Liver (tissue), 9 donors: ENCODE measurements around the gene ATF7. TPM values are rescaled to one million over a fixed set of nuclear protein-coding genes. Genes with fewer than 3 reads are reported as not detected.

Experiments
- DNase-seq: peaks from one replicate; pipeline ENCODE4 v3.0.0-alpha.2; 2017; ENCODE audit warnings: low spot score
- H3K27ac ChIP-seq, 2 donors: one replicate each; pipeline ENCODE4 v1.7.0; 2013; ENCODE audit warnings: inconsistent platforms in 2 of 2, low read length in 2 of 2, control low read depth in 1 of 2, low read depth in 1 of 2, mild to moderate bottlenecking in 1 of 2
- H3K27me3 ChIP-seq, 4 donors: one replicate each; pipeline versions ENCODE4 v1.6.1 to v1.7.0; 2013; ENCODE audit warnings: low read length in 3 of 4, inconsistent platforms in 1 of 4, mild to moderate bottlenecking in 1 of 4, moderate library complexity in 1 of 4; ENCODE audit not compliant: control insufficient read depth in 4 of 4, insufficient read depth in 4 of 4
- H3K36me3 ChIP-seq, 4 donors: one replicate each; pipeline versions ENCODE4 v1.6.1 to v1.7.0; 2013; ENCODE audit warnings: low read length in 3 of 4, mild to moderate bottlenecking in 3 of 4, low read depth in 1 of 4, moderate library complexity in 1 of 4; ENCODE audit not compliant: control insufficient read depth in 4 of 4, insufficient read depth in 3 of 4
- H3K4me1 ChIP-seq, 4 donors: one replicate each; pipeline versions ENCODE4 v1.6.1 to v1.7.0; 2013; ENCODE audit warnings: low read length in 3 of 4, mild to moderate bottlenecking in 3 of 4, moderate library complexity in 1 of 4; ENCODE audit not compliant: control insufficient read depth in 4 of 4, insufficient read depth in 4 of 4
- H3K4me3 ChIP-seq, 3 donors: one replicate each; pipeline versions ENCODE4 v1.6.1 to v1.7.0; 2013; ENCODE audit warnings: low read length in 3 of 3, control low read depth in 1 of 3, low read depth in 1 of 3, mild to moderate bottlenecking in 1 of 3
- H3K9ac ChIP-seq, 2 donors: one replicate each; pipeline ENCODE4 v1.7.0; 2013; ENCODE audit warnings: low read length in 2 of 2, mild to moderate bottlenecking in 2 of 2, moderate library complexity in 2 of 2, control low read depth in 1 of 2, low read depth in 1 of 2
- H3K9me3 ChIP-seq, 4 donors: one replicate each; pipeline versions ENCODE4 v1.6.1 to v1.7.0; 2013; ENCODE audit warnings: low read length in 3 of 4; ENCODE audit not compliant: control insufficient read depth in 4 of 4
- EGR1 ChIP-seq, 2 donors: IDR thresholded peaks; 2 replicates each; pipeline ENCODE4 v1.6.1; 2016 to 2018; ENCODE audit warnings: antibody characterized with exemption in 2 of 2, low read depth in 2 of 2
- HNF4A ChIP-seq, 2 donors: conservative IDR thresholded peaks; 2 replicates each; pipeline ENCODE4 v1.6.1; 2016; ENCODE audit warnings: antibody characterized with exemption in 2 of 2, mild to moderate bottlenecking in 2 of 2
- HNF4G ChIP-seq: IDR thresholded peaks from 2 replicates; pipeline ENCODE4 v1.6.1; 2016; ENCODE audit warnings: antibody characterized with exemption
- JUND ChIP-seq, 2 donors: IDR thresholded peaks; 2 replicates each; pipeline ENCODE4 v1.6.1; 2016; ENCODE audit warnings: antibody characterized with exemption in 2 of 2
- RXRA ChIP-seq, 2 donors: IDR thresholded peaks; 2 replicates each; pipeline ENCODE4 v1.6.1; 2017 to 2018; ENCODE audit warnings: antibody characterized with exemption in 2 of 2, mild to moderate bottlenecking in 1 of 2
- SP1 ChIP-seq: IDR thresholded peaks from 2 replicates; pipeline ENCODE4 v1.6.1; 2018; ENCODE audit warnings: antibody characterized with exemption, mild to moderate bottlenecking
- TAF1 ChIP-seq: conservative IDR thresholded peaks from 2 replicates; pipeline ENCODE4 v1.6.1; 2016; ENCODE audit warnings: antibody characterized with exemption, mild to moderate bottlenecking
- YY1 ChIP-seq: IDR thresholded peaks from 2 replicates; pipeline ENCODE4 v1.6.1; 2016; ENCODE audit warnings: antibody characterized with exemption, mild to moderate bottlenecking
- WGBS: extraction: QIAGEN DNeasy Blood & Tissue Kit; methylation state at CpG from one replicate; pipeline ENCODE4 v1.1.7; 2013; 5-methylcytosine and 5-hydroxymethylcytosine counted together
- polyA plus RNA-seq, 2 donors: library from polyadenylated mRNA; stranded (reverse) in 1 of 2; unstranded in 1 of 2; fragments of 200-250 nt in 1 of 2; fragments of >200 nt in 1 of 2; fragmentation: Nextera tagmentation in 1 of 2; extraction: Ambion mirVana in 1 of 2; gene quantifications; one replicate each; pipeline versions ENCODE4 v1.2.1 to v1.2.3, GENCODE V29; 2013 to 2015
- total RNA-seq, 2 donors: library from RNA; depleted of rRNA; stranded (reverse); fragments of >200 nt; gene quantifications; one replicate each; pipeline ENCODE4 v1.2.3, GENCODE V29; 2014
- TF ChIP-seq, protein P1 (sequence below): fragments of 150-350 bp; IDR thresholded peaks from 2 replicates; pipeline ENCODE4 v1.5.1; 2017; ENCODE audit warnings: improper control_type of control experiment, low read depth, low read length; ENCODE audit not compliant: missing input control
- TF ChIP-seq, protein P2 (sequence below): IDR thresholded peaks from 2 replicates; pipeline ENCODE4 v1.6.1; 2016; ENCODE audit warnings: antibody characterized with exemption
- TF ChIP-seq, protein P3 (sequence below): IDR thresholded peaks from 2 replicates; pipeline ENCODE4 v1.6.1; 2016; ENCODE audit warnings: antibody characterized with exemption
- donor health status: healthy.
- donor health status: healthy.
- donor health status: healthy.
- donor health status: healthy.
- donor health status: healthy.

ATF7 gene
- total and polyA plus RNA-seq, 4 donors, result 5.3 to 14.5 (median 9.9) TPM

DNA sequence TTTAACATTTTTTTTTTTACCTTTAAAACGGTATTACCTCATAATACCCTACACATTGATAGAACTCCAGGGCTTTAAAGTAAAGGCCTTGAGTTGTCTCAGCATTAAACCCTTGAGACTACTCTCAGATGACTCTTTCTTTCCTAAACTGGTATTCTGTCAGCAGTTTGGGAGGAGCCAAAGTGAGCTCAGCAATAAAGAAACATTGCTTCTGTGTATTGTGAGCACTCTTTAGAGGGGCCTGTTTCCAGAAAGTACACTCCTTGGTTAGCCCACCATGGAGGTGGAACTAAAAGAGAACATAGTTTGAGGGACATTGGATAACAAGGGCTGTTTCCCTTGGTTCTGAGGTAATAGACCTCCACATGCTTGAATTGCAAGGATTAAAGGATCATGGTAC lies 147.3 kb downstream of the ATF7 start (continued):
- TF ChIP-seq HNF4G, result no peak

DNA sequence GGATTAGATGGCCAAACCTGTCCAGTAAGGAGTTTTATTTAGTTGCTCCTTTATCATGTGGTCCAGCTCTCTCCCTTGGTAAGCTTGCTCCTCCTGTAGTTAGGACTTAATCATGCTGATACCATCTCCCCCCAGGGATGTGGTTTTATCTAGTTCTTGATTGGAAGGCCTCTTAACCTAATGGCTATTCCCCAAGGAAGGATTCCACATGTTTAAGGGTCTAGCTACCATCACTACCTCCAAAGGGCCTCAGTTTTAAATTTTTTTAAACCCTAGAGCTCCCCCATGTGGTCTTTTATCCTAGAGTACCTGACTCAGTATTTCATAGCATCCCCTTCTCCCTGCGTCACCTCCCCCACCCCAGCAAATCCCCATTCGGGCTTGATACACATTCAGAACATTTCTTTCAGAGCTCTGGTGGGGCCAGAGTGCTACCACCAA lies 149.4 kb downstream of the ATF7 start:
- Histone ChIP-seq H3K4me1 (peaks cover 0 to 2% (median 0%) of the 10 kb centered on the region in 4 donors), H3K9ac (no peak overlapping the region), H3K4me3 (no peak overlapping the region), H3K36me3 (peaks cover 14 to 83% (median 75%) of the 10 kb centered on the region in 4 donors), H3K27me3 (no peaks in the 10 kb centered on the region), H3K9me3 (no peaks in the 10 kb centered on the region), H3K27ac (no peak overlapping the region)
- no peak for DNase-seq
- 73% methylated on average over 2 of the region's 2 CpGs for WGBS
- TF ChIP-seq, protein P1, sequence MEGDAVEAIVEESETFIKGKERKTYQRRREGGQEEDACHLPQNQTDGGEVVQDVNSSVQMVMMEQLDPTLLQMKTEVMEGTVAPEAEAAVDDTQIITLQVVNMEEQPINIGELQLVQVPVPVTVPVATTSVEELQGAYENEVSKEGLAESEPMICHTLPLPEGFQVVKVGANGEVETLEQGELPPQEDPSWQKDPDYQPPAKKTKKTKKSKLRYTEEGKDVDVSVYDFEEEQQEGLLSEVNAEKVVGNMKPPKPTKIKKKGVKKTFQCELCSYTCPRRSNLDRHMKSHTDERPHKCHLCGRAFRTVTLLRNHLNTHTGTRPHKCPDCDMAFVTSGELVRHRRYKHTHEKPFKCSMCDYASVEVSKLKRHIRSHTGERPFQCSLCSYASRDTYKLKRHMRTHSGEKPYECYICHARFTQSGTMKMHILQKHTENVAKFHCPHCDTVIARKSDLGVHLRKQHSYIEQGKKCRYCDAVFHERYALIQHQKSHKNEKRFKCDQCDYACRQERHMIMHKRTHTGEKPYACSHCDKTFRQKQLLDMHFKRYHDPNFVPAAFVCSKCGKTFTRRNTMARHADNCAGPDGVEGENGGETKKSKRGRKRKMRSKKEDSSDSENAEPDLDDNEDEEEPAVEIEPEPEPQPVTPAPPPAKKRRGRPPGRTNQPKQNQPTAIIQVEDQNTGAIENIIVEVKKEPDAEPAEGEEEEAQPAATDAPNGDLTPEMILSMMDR, result peak; percentile 4
- TF ChIP-seq HNF4G, result no peak

DNA sequence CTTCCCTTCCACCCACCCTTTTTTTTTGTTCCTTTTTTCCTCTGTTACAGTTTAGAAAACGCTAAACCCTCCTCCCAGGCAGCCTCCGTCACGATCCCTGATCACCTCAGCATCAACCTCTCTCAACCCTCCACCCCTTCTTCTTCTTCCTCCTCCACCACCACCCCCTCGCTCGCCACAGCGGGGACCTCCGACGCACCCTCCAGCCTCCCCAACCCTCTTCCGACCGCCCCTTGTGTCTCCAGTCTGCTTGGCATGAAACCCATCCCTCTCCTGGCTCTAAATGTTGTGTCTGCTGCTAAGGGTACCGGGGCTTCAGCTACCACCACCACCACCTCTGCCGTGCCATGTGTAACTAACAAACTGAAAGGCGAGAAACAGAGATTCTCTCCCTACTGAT lies 151.4 kb downstream of the ATF7 start:
- Histone ChIP-seq H3K27ac (no peak overlapping the region), H3K4me1 (peaks cover 0 to 2% (median 0%) of the 10 kb centered on the region in 4 donors), H3K27me3 (no peaks in the 10 kb centered on the region), H3K36me3 (peaks cover 12 to 91% (median 78%) of the 10 kb centered on the region in 4 donors), H3K9me3 (no peaks in the 10 kb centered on the region), H3K9ac (no peak overlapping the region), H3K4me3 (no peak overlapping the region)
- TF ChIP-seq RXRA (IDR thresholded peaks at IDR 0.05) (no peak), SP1 (no peak)
- TF ChIP-seq, protein P1, result no peak
- DNase-seq, result no peak
- 81% methylated on average over 13 of the region's 13 CpGs for WGBS

DNA sequence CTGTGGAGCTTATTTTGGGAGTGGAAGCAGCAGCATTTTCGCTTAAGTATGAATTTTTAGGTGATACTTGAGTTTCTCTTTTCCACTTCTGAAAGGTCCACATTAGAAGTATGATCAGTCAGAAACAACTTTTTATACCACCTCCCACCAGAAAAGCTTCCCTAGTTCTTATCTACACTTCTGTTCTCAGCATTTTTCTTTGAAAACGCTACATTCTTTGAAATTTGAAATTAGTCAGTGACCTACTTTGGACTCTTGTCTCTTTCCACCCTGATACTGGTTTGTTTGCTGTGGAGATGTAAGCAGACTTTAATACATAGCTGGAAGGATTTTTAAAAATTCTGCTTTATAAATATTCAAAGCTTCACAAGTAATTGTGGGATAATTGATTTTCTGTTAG lies 152.1 kb downstream of the ATF7 start:
- 75% methylated on average over 2 of the region's 2 CpGs for WGBS
- Histone ChIP-seq H3K4me1 (peaks cover 0 to 2% (median 0%) of the 10 kb centered on the region in 4 donors), H3K9ac (no peak overlapping the region)

More for the DNA sequence above, 152.1 kb downstream of the ATF7 start:
- H3K36me3 ChIP-seq, result peaks cover 12 to 91% (median 78%) of the 10 kb centered on the region in 4 donors
- H3K9me3 ChIP-seq, result no peaks in the 10 kb centered on the region
- no peak for DNase-seq
- H3K4me3 ChIP-seq, result no peak overlapping the region
- H3K27ac ChIP-seq, result no peak overlapping the region
- no peaks in the 10 kb centered on the region for H3K27me3 ChIP-seq
- TF ChIP-seq EGR1 (IDR thresholded peaks at IDR 0.05; ENCODE audit: low read depth in 2 of 2) (no peak), YY1 (no peak), JUND (IDR thresholded peaks at IDR 0.05) (no peak), SP1 (no peak), HNF4A (conservative IDR thresholded peaks at IDR 0.05) (no peak), RXRA (IDR thresholded peaks at IDR 0.05) (no peak), TAF1 (no peak), HNF4G (no peak)
- TF ChIP-seq, protein P2, sequence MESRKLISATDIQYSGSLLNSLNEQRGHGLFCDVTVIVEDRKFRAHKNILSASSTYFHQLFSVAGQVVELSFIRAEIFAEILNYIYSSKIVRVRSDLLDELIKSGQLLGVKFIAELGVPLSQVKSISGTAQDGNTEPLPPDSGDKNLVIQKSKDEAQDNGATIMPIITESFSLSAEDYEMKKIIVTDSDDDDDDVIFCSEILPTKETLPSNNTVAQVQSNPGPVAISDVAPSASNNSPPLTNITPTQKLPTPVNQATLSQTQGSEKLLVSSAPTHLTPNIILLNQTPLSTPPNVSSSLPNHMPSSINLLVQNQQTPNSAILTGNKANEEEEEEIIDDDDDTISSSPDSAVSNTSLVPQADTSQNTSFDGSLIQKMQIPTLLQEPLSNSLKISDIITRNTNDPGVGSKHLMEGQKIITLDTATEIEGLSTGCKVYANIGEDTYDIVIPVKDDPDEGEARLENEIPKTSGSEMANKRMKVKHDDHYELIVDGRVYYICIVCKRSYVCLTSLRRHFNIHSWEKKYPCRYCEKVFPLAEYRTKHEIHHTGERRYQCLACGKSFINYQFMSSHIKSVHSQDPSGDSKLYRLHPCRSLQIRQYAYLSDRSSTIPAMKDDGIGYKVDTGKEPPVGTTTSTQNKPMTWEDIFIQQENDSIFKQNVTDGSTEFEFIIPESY, result no peak
- TF ChIP-seq, protein P3, sequence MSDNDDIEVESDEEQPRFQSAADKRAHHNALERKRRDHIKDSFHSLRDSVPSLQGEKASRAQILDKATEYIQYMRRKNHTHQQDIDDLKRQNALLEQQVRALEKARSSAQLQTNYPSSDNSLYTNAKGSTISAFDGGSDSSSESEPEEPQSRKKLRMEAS, result no peak
